PC-9 (cell line): ENCODE data around the gene AHDC1. TPM values are rescaled to one million over a fixed set of nuclear protein-coding genes. Genes with fewer than 3 reads are reported as not detected.

Experiments
- BruUV-seq: library from RNA; stranded (reverse); fragments of 400-500 nt; replicated peaks from 2 replicates; lab custom pipeline; 2021; lab: Mats Ljungman, UMichigan
- CTCF ChIA-PET: fragments of 300-600 bp; sonication (Branson Sonifier 250); formaldehyde crosslinking; loops from one replicate; lab custom pipeline; 2022; ENCODE audit warnings: antibody characterized with exemption; lab: Charles Lee
- POLR2A ChIA-PET: fragments of 300-600 bp; sonication (Branson Sonifier 250); formaldehyde crosslinking; loops from one replicate; lab custom pipeline; 2022; ENCODE audit warnings: antibody characterized with exemption; ENCODE audit not compliant: unreplicated experiment; lab: Charles Lee
- DNase-seq, 2 experiments: peaks; one replicate each; pipeline versions ENCODE4 v3.0.0 to v3.0.0-alpha.2; 2015 to 2022; ENCODE audit warnings: mixed read lengths in 1 of 2
- H2AFZ ChIP-seq: fragments of 200-600 bp; sonication (generic); 2 replicates; pipeline ENCODE4 v1.8.1; 2017; ENCODE audit warnings: antibody characterized with exemption
- H3F3A ChIP-seq: fragments of 200-600 bp; sonication (generic); 2 replicates; pipeline ENCODE4 v1.8.1; 2017; ENCODE audit warnings: antibody characterized with exemption, mild to moderate bottlenecking, low read depth; ENCODE audit not compliant: insufficient read depth
- H3K27ac ChIP-seq: fragments of 200-600 bp; sonication (generic); 2 replicates; pipeline ENCODE4 v1.6.1; 2016; ENCODE audit warnings: mixed run types
- H3K27me3 ChIP-seq: fragments of 200-600 bp; sonication (generic); 2 replicates; pipeline ENCODE4 v1.6.1; 2016; ENCODE audit warnings: low read depth, mixed run types; ENCODE audit not compliant: insufficient read depth
- H3K36me3 ChIP-seq: fragments of 200-600 bp; sonication (generic); 2 replicates; pipeline ENCODE4 v1.6.1; 2016; ENCODE audit warnings: low read depth, mixed run types
- H3K4me1 ChIP-seq: fragments of 200-600 bp; sonication (generic); replicated peaks from 2 replicates; pipeline ENCODE4 v1.6.1; 2016; ENCODE audit warnings: mixed run types; ENCODE audit not compliant: insufficient read depth
- H3K4me2 ChIP-seq: fragments of 200-600 bp; sonication (generic); 2 replicates; pipeline ENCODE4 v1.6.1; 2017; ENCODE audit warnings: mixed run types
- H3K4me3 ChIP-seq: fragments of 200-600 bp; sonication (generic); 2 replicates; pipeline ENCODE4 v1.6.1; 2016; ENCODE audit warnings: mixed run types
- H3K79me2 ChIP-seq: fragments of 200-600 bp; sonication (generic); 2 replicates; pipeline ENCODE4 v1.6.1; 2017; ENCODE audit warnings: low read depth, mixed run types
- H3K9me2 ChIP-seq: fragments of 200-600 bp; sonication (generic); 2 replicates; pipeline ENCODE4 v1.8.1; 2017; ENCODE audit warnings: mild to moderate bottlenecking; ENCODE audit not compliant: insufficient read depth
- H3K9me3 ChIP-seq: fragments of 200-600 bp; sonication (generic); 2 replicates; pipeline ENCODE4 v1.8.1; 2016; ENCODE audit warnings: low read depth; ENCODE audit not compliant: insufficient read depth
- H4K20me1 ChIP-seq: fragments of 200-600 bp; sonication (generic); 2 replicates; pipeline ENCODE4 v1.8.1; 2017; ENCODE audit not compliant: insufficient read depth
- CTCF ChIP-seq: fragments of 200-600 bp; sonication (generic); conservative IDR thresholded peaks from 2 replicates; pipeline ENCODE4 v1.6.1; 2017; ENCODE audit warnings: mixed run types, antibody characterized with exemption, mild to moderate bottlenecking, moderate library complexity
- EZH2 ChIP-seq: fragments of 200-600 bp; sonication (generic); IDR thresholded peaks from 2 replicates; pipeline ENCODE4 v1.8.0; 2017; ENCODE audit warnings: antibody characterized with exemption, low read depth
- intact Hi-C: fragments of 100-400 bp; cut with micrococcal nuclease; formaldehyde crosslinking; loops from one replicate; pipeline ENCODE4 v1.10.0; 2022; ENCODE audit not compliant: unreplicated experiment
- total RNA-seq: library from RNA; stranded (reverse); gene quantifications from 2 replicates; pipeline ENCODE4 v1.2.3, GENCODE V29; 2021

AHDC1 gene
- total RNA-seq, 1 experiment from 2014 or later, result 48.8 TPM

GRCh38 chr1:27521336-27521831 is 82.6 kb downstream of the AHDC1 start:
- no peaks in the 10 kb centered on the region for H3K36me3 ChIP-seq
- POLR2A ChIA-PET, result no interaction called here
- H3K4me2 ChIP-seq, result no peak overlapping the region
- no TSS peak for BruUV-seq
- H3K27ac ChIP-seq, result no peak overlapping the region
- no peak for DNase-seq
- H3K9me2 ChIP-seq, result no peaks in the 10 kb centered on the region
- H3K4me1 ChIP-seq, result peaks cover 21% of the 10 kb centered on the region
- CTCF ChIA-PET, result no interaction called here
- intact Hi-C loops, result no loop called here
- H2AFZ ChIP-seq, result no peak overlapping the region
- TF ChIP-seq EZH2, result no peak
- TF ChIP-seq CTCF, result no peak
- H3K9me3 ChIP-seq, result no peaks in the 10 kb centered on the region
- no peak overlapping the region for H3K4me3 ChIP-seq
- H3K79me2 ChIP-seq, result no peaks in the 10 kb centered on the region
- H4K20me1 ChIP-seq, result no peaks in the 10 kb centered on the region
- no peaks in the 10 kb centered on the region for H3K27me3 ChIP-seq
- H3F3A ChIP-seq, result peaks cover 4% of the 10 kb centered on the region; the same call in 1 of the 2 replicates

DNA sequence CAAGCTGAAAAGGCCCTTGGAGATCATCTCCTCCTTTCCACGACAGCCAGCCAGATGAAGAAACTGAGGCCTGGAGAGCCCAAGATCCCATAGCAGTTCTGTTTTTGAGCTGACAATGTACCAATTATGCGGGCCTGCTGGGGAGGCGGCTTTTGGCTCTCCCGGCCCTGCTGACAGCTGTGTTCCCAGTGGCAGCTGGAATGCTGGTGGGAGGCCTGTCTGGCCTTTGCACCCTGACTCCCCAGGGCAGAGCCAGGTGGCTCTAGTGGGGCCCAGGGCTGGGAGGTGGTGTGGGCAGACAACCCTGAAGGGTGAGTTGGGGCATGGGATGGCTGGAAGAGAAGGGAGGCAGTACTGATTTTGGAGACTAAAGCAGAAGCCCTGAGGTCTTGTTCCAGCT is 83.3 kb downstream of the AHDC1 start:
- no peak overlapping the region for H3K4me2 ChIP-seq
- CTCF ChIA-PET, result no interaction called here
- no peak overlapping the region for H3K27ac ChIP-seq
- POLR2A ChIA-PET, result interaction anchor here (0.6 kb wide), 1 partner anchor 19 kb away, joined by 3 read pairs; no protein-coding TSS in a partner anchor
- no peak for TF ChIP-seq EZH2
- no peak for TF ChIP-seq CTCF
- no peak overlapping the region for H2AFZ ChIP-seq
- no peaks in the 10 kb centered on the region for H3K27me3 ChIP-seq
- no peak overlapping the region for H3K4me3 ChIP-seq
- intact Hi-C loops, result no loop called here
- no TSS peak for BruUV-seq
- H3K79me2 ChIP-seq, result no peaks in the 10 kb centered on the region
- H3K9me3 ChIP-seq, result no peaks in the 10 kb centered on the region
- peaks cover 4% of the 10 kb centered on the region; the same call in 1 of the 2 replicates for H3F3A ChIP-seq
- DNase-seq, result no peak
- no peaks in the 10 kb centered on the region for H3K9me2 ChIP-seq
- H3K4me1 ChIP-seq, result peaks cover 21% of the 10 kb centered on the region
- H4K20me1 ChIP-seq, result no peaks in the 10 kb centered on the region
- H3K36me3 ChIP-seq, result no peaks in the 10 kb centered on the region

GRCh38 chr1:27519331-27520258 is 84.3 kb downstream of the AHDC1 start:
- Histone ChIP-seq H3K9me2 (no peaks in the 10 kb centered on the region), H3K27ac (no peak overlapping the region), H3K9me3 (no peaks in the 10 kb centered on the region), H3K79me2 (no peaks in the 10 kb centered on the region), H3K4me2 (no peak overlapping the region), H3K27me3 (no peaks in the 10 kb centered on the region), H3K36me3 (no peaks in the 10 kb centered on the region), H3F3A (no peaks in the 10 kb centered on the region; the same call in 1 of the 2 replicates), H4K20me1 (no peaks in the 10 kb centered on the region), H3K4me3 (no peak overlapping the region), H2AFZ (no peak overlapping the region), H3K4me1 (peaks cover 21% of the 10 kb centered on the region)
- TF ChIP-seq EZH2, result no peak
- TF ChIP-seq CTCF, result no peak
- ChIA-PET POLR2A (interaction anchor here (0.6 kb wide), 1 partner anchor 20 kb away, joined by 3 read pairs; no protein-coding TSS in a partner anchor), CTCF (no interaction called here)
- no peak for DNase-seq
- intact Hi-C loops, result no loop called here
- BruUV-seq, result no TSS peak
